Measurements from ENCODE around the gene BRSK2. TPM values are rescaled to one million over a fixed set of nuclear protein-coding genes. Genes with fewer than 3 reads are reported as not detected.
"Not testable (repeated sequence)": the region's sequence is repeated elsewhere in the genome, so short reads cannot be mapped to it uniquely, and the experiment has no call there.

BRSK2 gene
- total RNA-seq, 1 donor from 2014 or later = 6.9 TPM

- no peak overlapping the region for H3K27ac Mint-ChIP-seq (ENCODE audit: unreplicated experiment)
- H3K36me3 Mint-ChIP-seq (ENCODE audit: low read depth) = no peaks in the 10 kb centered on the region
- no peaks in the 10 kb centered on the region for H3K27me3 Mint-ChIP-seq (ENCODE audit: low read depth)
- H3K4me3 Mint-ChIP-seq (ENCODE audit: unreplicated experiment) = no peak overlapping the region
- H3K9me3 Mint-ChIP-seq (ENCODE audit: low read depth) = no peaks in the 10 kb centered on the region
- no peaks in the 10 kb centered on the region for H3K4me1 Mint-ChIP-seq (ENCODE audit: low read depth)
- no peak for DNase-seq (ENCODE audit: low spot score)
- TF ChIP-seq CTCF (IDR thresholded peaks at IDR 0.05) = no peak
Observed at GRCh38 chr11:1425439-1425838, 35.7 kb downstream of the BRSK2 start.

DNA sequence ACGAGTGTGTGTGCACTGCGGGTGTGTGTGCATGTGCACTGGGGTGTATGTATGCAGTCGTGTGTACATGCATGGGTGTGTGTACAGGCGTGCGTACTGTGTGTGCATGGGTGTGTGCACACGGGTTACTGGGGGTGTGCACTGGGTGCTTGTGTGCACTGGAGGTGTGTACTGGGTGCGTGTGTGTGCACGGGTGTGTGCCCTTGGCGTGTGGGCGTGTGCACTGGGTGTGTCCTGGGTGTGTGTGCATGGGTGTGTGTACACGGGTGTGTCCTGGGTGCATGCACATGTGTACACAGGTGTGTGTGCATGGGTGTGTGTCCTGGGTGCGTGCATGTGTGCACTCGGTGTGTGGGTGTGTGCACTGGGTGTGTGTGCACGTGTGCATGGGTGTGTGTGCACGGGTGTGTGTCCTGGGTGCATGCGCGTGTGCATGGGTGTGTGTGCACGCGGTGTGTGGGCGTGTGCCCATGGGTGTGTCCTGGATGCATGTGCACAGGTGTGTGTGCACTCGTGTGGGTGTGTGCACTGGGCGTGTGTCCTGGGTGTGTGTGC is 39.1 kb downstream of the BRSK2 start:
- Mint-ChIP-seq H3K4me3 (ENCODE audit: unreplicated experiment) (no peak overlapping the region), H3K27me3 (ENCODE audit: low read depth) (no peaks in the 10 kb centered on the region), H3K36me3 (ENCODE audit: low read depth) (no peaks in the 10 kb centered on the region), H3K27ac (ENCODE audit: unreplicated experiment) (no peak overlapping the region), H3K4me1 (ENCODE audit: low read depth) (no peaks in the 10 kb centered on the region), H3K9me3 (ENCODE audit: low read depth) (no peaks in the 10 kb centered on the region)
- TF ChIP-seq CTCF (IDR thresholded peaks at IDR 0.05) = no peak
- DNase-seq (ENCODE audit: low spot score) = no peak

DNA sequence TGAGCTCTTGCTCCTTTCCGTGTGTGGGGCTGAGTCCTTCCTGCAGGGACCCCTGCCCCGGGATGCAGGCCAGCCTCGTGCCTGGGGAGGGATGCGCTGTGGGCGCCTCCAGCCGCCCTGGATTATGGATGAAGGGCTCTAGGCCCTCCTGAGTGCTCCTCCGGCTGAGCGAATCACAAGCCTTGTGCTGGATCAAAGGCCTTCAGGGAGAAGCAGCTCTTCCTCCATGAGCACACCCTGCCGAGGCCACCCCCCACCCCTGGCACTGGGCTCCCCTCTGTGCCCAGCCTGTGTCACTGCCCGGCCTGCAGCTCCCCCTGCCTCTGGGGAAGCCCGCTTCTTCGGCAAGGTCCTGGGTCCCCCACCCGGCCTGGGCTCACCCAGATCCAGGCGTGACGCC is 43.8 kb downstream of the BRSK2 start:
- no peaks in the 10 kb centered on the region for H3K36me3 Mint-ChIP-seq (ENCODE audit: low read depth)
- H3K27me3 Mint-ChIP-seq (ENCODE audit: low read depth) = no peaks in the 10 kb centered on the region
- no peak for DNase-seq (ENCODE audit: low spot score)
- H3K9me3 Mint-ChIP-seq (ENCODE audit: low read depth) = no peaks in the 10 kb centered on the region
- H3K4me3 Mint-ChIP-seq (ENCODE audit: unreplicated experiment) = no peak overlapping the region
- no peaks in the 10 kb centered on the region for H3K4me1 Mint-ChIP-seq (ENCODE audit: low read depth)
- TF ChIP-seq CTCF (IDR thresholded peaks at IDR 0.05) = no peak
- no peak overlapping the region for H3K27ac Mint-ChIP-seq (ENCODE audit: unreplicated experiment)

DNA sequence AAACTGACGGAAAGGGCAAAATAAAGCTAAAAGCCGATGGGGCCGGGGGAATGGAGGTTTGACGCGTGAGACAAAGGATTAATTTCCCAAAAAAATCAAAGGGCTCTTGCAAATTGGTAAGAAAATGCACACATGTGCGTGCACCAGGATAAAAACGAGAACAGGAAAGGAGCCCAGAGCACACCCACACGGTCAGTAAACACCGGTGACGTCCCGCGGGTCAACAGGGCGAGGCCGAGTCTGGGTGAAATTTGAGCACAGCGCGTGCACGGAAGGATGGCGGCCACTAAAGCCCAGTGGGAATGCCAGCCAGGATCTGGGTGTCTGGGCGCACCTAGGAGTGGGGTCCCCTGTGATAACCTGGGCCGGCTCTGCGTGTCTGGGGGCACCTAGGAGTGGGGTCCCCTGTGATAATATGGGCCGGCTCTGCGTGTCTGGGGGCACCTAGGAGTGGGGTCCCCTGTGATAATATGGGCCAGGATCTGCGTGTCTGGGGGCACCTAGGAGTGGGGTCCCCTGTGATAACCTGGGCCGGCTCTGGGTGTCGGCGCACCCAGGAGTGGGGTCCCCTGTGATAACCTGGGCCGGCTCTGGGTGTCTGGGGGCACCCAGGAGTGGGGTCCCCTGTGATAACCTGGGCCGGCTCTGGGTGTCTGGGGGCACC is 44.4 kb downstream of the BRSK2 start:
- no peak overlapping the region for H3K4me3 Mint-ChIP-seq (ENCODE audit: unreplicated experiment)
- no peaks in the 10 kb centered on the region for H3K4me1 Mint-ChIP-seq (ENCODE audit: low read depth)
- H3K36me3 Mint-ChIP-seq (ENCODE audit: low read depth) = no peaks in the 10 kb centered on the region
- H3K9me3 Mint-ChIP-seq (ENCODE audit: low read depth) = no peaks in the 10 kb centered on the region
- no peaks in the 10 kb centered on the region for H3K27me3 Mint-ChIP-seq (ENCODE audit: low read depth)
- no peak for TF ChIP-seq CTCF (IDR thresholded peaks at IDR 0.05)
- no peak for DNase-seq (ENCODE audit: low spot score)
- no peak overlapping the region for H3K27ac Mint-ChIP-seq (ENCODE audit: unreplicated experiment)

GRCh38 chr11:1435479-1435819 is 45.7 kb downstream of the BRSK2 start:
- DNase-seq (ENCODE audit: low spot score); H3K4me3 Mint-ChIP-seq (ENCODE audit: unreplicated experiment); H3K27me3 Mint-ChIP-seq (ENCODE audit: low read depth); H3K4me1 Mint-ChIP-seq (ENCODE audit: low read depth); H3K27ac Mint-ChIP-seq (ENCODE audit: unreplicated experiment); H3K36me3 Mint-ChIP-seq (ENCODE audit: low read depth); H3K9me3 Mint-ChIP-seq (ENCODE audit: low read depth): not testable (repeated sequence)

Data from chondrocyte (in vitro differentiated cells).